Hematopoietic multipotent progenitor cell treated with erythropoietin and hydrocortisone succinate and interleukin-3 and kit ligand, for 17 days (in vitro differentiated cells): Measurements from ENCODE around the gene KCNQ1OT1.

ENCODE experiments used
- DNase-seq: peaks from one replicate; pipeline ENCODE4 v3.0.0-alpha.2; 2015; ENCODE audit warnings: low spot score

KCNQ1OT1 gene

GRCh38 chr11:2701898-2702434 is 2.2 kb upstream of the KCNQ1OT1 start:
- no peak for DNase-seq

DNA sequence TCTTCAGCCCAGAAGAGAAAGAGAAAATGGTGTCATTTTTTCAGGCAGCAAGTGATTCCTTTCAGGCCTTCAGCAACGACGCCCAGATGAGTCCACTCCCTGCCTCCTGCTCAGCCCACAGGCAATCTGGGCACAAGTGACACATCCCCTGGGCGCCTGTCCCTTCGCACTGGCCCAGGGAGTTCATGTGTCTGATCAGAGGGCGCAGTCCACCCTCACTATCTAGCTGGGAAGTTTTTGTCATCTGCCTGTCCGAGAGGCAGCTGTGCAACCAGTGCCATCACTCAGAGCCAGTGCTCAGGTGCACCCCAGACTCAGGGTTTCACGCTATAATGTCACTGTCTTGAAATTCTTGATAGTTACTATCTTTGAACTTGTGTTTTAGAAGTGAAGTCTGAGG is 1.4 kb upstream of the KCNQ1OT1 start:
- no peak for DNase-seq

- DNase-seq: peak; percentile 28
Observed at GRCh38 chr11:2700415-2701211, 819 bp upstream of the KCNQ1OT1 start.

DNA sequence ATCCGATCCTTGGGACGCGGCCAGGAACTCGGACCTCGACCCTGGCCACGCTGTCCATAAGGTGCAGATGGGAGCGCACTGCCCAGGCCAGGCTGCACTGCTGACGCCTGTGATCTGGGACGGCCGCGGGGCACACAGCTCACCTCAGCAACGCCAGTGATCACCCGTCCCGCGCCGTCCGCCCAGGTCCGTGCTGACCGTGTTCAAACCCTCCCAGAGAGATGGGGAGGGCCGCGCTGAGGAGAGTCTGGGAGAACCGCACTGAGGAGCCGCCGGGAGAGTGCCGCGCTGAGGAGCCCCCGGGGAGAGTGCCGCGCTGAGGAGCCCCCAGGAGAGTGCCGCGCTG is 636 bp downstream of the KCNQ1OT1 start:
- DNase-seq: peak; percentile 25

DNA sequence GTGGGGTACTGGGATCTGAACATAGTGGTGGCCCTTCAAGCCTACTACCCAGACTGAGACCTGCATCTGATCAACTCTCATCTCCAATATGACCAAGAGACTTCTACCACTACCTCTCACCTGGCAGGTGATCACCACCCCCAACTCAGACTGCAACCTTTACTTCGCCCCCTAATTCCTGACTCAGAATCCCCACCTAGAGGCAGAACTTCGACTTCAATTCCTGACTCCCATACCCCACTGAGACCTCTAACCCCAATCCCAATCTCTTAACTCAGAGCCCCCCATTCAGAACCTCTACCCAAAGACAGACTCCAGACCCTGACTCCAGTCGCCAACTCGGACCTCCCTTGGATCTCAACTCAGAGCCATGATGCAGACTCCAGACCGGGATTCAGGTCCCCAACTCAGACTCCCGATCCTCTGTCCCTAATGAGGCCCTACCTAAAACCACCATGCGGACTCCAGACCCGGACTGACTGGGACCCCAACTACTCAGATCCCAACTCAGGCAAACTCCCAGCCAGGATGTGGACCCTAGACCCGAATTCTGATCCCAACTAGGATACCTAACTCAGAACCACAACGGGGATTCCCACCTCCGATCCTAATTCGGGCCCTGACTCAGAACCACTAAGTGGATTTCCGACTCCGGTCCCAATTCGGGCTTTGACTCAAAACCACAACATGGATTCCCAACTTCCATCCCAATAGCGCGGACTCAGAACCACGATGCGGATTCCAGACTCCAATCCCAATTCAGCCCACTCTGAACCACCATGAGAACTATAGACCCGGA is 1.2 kb downstream of the KCNQ1OT1 start:
- peak; percentile 10 for DNase-seq

DNA sequence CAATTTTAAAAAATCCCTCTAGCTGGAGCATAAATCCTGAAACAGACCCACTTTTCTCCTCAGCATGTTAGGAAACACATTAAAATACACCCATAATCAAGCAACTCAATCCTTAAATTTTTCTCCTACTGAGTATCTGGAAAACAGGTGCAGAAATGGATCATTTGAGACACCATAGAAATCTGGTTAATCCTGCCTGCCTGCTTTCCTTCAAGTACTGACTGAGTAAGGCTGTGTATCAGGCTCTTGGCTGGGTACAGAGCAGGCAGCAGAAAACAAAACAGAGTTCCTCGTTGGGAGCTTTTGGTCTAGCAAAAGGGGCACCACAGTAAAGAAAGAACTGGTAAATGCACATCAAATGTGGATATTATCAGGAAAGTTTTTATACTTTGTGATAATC is 1.9 kb downstream of the KCNQ1OT1 start:
- no peak for DNase-seq

DNA sequence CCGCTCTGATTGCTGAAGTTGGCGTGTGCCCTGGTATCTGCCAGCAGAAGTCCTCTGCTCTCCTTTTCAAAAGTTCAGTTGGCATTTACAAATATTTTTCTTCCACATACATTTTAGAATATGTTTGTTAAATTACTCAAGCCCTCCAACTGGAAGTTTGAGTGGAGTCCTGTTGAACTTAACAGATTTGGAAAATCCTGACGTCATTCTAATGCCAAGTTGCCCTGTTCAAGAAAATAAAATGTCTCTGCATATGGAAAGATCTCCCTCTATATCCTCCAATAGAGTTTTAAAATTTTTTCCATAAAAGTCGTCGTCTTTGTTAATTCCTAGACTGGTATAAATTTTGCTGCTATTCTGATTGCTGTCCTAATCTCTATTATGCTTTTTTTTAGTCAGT is 3.3 kb downstream of the KCNQ1OT1 start:
- no peak for DNase-seq

- DNase-seq: no peak
Observed at GRCh38 chr11:2694995-2695939, 4.5 kb downstream of the KCNQ1OT1 start.

DNA sequence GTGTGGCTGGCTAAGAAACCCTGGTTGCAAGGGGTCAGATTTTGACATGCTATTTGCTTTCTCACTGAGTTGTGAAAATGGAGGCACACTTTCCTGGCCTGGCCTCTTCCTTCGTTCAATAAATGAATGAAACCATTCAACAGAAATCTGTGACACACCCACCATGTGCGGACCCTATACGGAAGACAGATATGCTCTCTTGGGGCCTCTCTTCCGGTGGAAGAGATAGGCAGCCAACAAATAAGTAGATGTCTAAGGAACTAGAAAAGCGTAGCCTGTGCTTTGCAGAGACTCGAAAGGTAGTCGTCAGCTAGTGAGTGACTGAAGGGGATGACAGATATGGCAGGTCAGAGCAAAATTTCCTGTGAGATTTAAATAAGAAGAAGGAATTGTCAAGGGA is 5.3 kb downstream of the KCNQ1OT1 start:
- no peak for DNase-seq

GRCh38 chr11:2693271-2694261 is 6.2 kb downstream of the KCNQ1OT1 start:
- DNase-seq: no peak

DNA sequence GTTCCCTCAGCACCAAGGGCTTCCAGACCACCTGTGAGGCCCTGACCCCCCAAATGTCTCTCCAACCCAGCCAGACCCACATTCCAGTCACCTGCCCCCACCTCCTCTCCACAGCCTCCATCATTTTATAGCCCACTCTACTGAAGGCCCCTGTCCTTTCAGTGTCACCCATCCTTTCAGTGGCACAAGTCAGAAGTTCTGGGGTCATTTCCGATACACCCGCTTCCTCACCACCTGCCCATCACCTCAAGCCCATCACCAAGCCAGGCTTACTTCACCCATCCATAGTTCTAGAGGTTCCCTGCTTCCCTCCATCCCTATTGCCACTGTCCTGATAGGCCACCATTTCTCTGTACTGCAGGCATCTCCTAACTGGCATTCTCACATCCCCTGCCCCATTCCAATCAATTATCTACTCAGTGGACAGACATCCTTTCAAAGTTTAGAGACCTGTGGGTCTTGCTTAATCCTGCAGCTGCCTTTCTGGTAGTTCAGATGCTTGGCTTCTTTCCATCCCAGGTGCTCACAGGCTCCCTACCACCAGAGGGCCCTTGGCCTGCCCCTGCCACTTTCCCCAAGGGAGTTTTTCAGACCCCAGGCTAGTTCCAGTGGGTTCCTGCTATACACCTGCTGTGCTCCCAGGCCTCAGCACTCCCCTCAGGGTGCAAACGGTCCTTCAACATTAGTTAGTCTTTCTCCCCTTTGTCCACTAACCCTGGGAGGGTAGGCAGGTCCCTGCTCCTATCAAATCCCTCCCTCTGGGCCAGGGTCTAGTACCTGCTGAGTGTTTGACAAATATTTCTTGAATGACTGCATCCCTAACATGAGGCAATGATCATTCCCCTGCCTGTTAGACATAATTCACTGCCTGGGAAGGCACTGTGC is 7.6 kb downstream of the KCNQ1OT1 start:
- no peak for DNase-seq

GRCh38 chr11:2691355-2691761 is 8.4 kb downstream of the KCNQ1OT1 start:
- DNase-seq: no peak

- no peak for DNase-seq
Observed at GRCh38 chr11:2690596-2691354, 9.0 kb downstream of the KCNQ1OT1 start.

GRCh38 chr11:2689651-2690575 is 9.9 kb downstream of the KCNQ1OT1 start:
- DNase-seq: no peak

- no peak for DNase-seq
Observed at GRCh38 chr11:2688381-2689231, 11.2 kb downstream of the KCNQ1OT1 start.

- no peak for DNase-seq
Observed at GRCh38 chr11:2687782-2688191, 12.0 kb downstream of the KCNQ1OT1 start.

- no peak for DNase-seq
Observed at GRCh38 chr11:2687223-2687530, 12.6 kb downstream of the KCNQ1OT1 start.
